Breast epithelium (tissue), 3 donors: ENCODE data around the gene RENBP.

Source experiments
- CTCF ChIP-seq, 3 donors: fragments of 450-650 bp; IDR thresholded peaks; one replicate each; pipeline ENCODE4 v1.5.1; 2016 to 2017; ENCODE audit warnings: antibody characterized with exemption in 3 of 3, mild to moderate bottlenecking in 3 of 3, moderate library complexity in 3 of 3
- POLR2A ChIP-seq: fragments of 450-650 bp; IDR thresholded peaks from one replicate; pipeline ENCODE4 v1.6.1; 2016; ENCODE audit warnings: antibody characterized with exemption, mild to moderate bottlenecking, moderate library complexity
- POLR2AphosphoS5 ChIP-seq, 3 donors: sonication (generic); formaldehyde crosslinking; IDR thresholded peaks; one replicate each; pipeline ENCODE4 v1.6.1; 2017; ENCODE audit warnings: antibody characterized with exemption in 3 of 3

- TF ChIP-seq CTCF (IDR thresholded peaks at IDR 0.05) (no peak), POLR2A (no peak), POLR2AphosphoS5 (IDR thresholded peaks at IDR 0.05) (no peak)
Measured at GRCh38 chrX:153993079-153993478, 48.6 kb upstream of the RENBP start.
